ENCODE measurements around the gene NRXN3. TPM values are rescaled to one million over a fixed set of nuclear protein-coding genes. Genes with fewer than 3 reads are reported as not detected.

The NRXN3 gene
- total RNA-seq, 3 donors from 2014 or later = 2.1 to 27.3 (median 2.6) TPM

- TF ChIP-seq CTCF (IDR thresholded peaks at IDR 0.05) = no peak
- ATAC-seq (no peak), DNase-seq (no peak)
- Histone ChIP-seq H3K4me3 (no peak overlapping the region), H3K36me3 (ENCODE audit: low read depth) (no peaks in the 10 kb centered on the region), H3K4me1 (ENCODE audit: low read depth) (no peaks in the 10 kb centered on the region), H3K9me3 (no peaks in the 10 kb centered on the region)
- intact Hi-C loops (cut with DNase I, micrococcal nuclease) = no loop called here
These were observed 1612.9 kb downstream of the NRXN3 start for GRCh38 chr14:79783041-79783440.

- ATAC-seq (no peak), DNase-seq (no peak)
- Histone ChIP-seq H3K4me3 (no peak overlapping the region), H3K9me3 (no peaks in the 10 kb centered on the region), H3K4me1 (ENCODE audit: low read depth) (no peaks in the 10 kb centered on the region), H3K36me3 (ENCODE audit: low read depth) (no peaks in the 10 kb centered on the region)
- intact Hi-C loops (cut with DNase I, micrococcal nuclease) = no loop called here
- no peak for TF ChIP-seq CTCF (IDR thresholded peaks at IDR 0.05)
These were observed 1616.3 kb downstream of the NRXN3 start for GRCh38 chr14:79786522-79786921.

GRCh38 chr14:79788346-79788745 is 1618.2 kb downstream of the NRXN3 start:
- intact Hi-C loops (cut with DNase I, micrococcal nuclease) = no loop called here
- no peaks in the 10 kb centered on the region for H3K4me1 ChIP-seq (ENCODE audit: low read depth)
- no peak for TF ChIP-seq CTCF (IDR thresholded peaks at IDR 0.05)
- H3K9me3 ChIP-seq = no peaks in the 10 kb centered on the region
- DNase-seq (no peak), ATAC-seq (no peak)
- H3K36me3 ChIP-seq (ENCODE audit: low read depth) = no peaks in the 10 kb centered on the region
- H3K4me3 ChIP-seq = no peak overlapping the region

GRCh38 chr14:79791055-79791732 is 1621.0 kb downstream of the NRXN3 start:
- intact Hi-C loops (cut with DNase I, micrococcal nuclease) = no loop called here
- no peak for ATAC-seq
- Histone ChIP-seq H3K9me3 (no peaks in the 10 kb centered on the region), H3K4me3 (no peak overlapping the region), H3K36me3 (ENCODE audit: low read depth) (no peaks in the 10 kb centered on the region), H3K4me1 (ENCODE audit: low read depth) (no peaks in the 10 kb centered on the region)
- no peak for DNase-seq
- TF ChIP-seq CTCF (IDR thresholded peaks at IDR 0.05) = no peak

- Histone ChIP-seq H3K4me3 (no peak overlapping the region), H3K9me3 (no peaks in the 10 kb centered on the region), H3K36me3 (ENCODE audit: low read depth) (no peaks in the 10 kb centered on the region), H3K4me1 (ENCODE audit: low read depth) (no peaks in the 10 kb centered on the region)
- intact Hi-C loops (cut with DNase I, micrococcal nuclease) = no loop called here
- ATAC-seq = no peak
- TF ChIP-seq CTCF (IDR thresholded peaks at IDR 0.05) = no peak
- DNase-seq = no peak
These were observed 1631.9 kb downstream of the NRXN3 start for GRCh38 chr14:79802093-79802492.

- intact Hi-C loops (cut with DNase I, micrococcal nuclease) = no loop called here
- TF ChIP-seq CTCF (IDR thresholded peaks at IDR 0.05) = no peak
- H3K4me3 ChIP-seq = no peak overlapping the region
- no peaks in the 10 kb centered on the region for H3K36me3 ChIP-seq (ENCODE audit: low read depth)
- H3K9me3 ChIP-seq = no peaks in the 10 kb centered on the region
- DNase-seq (no peak), ATAC-seq (no peak)
- no peaks in the 10 kb centered on the region for H3K4me1 ChIP-seq (ENCODE audit: low read depth)
These were observed 1635.5 kb downstream of the NRXN3 start for GRCh38 chr14:79805636-79806035.
